ENCODE results near the gene ASIC3. TPM values are rescaled to one million over a fixed set of nuclear protein-coding genes. Genes with fewer than 3 reads are reported as not detected.
A peak's percentile ranks its signal among the peaks of the same experiment; 100 is the strongest.

ASIC3 gene
- total RNA-seq, 6 experiments from 2014 or later = 0.53 to 1.2 (median 1.2) TPM

DNA sequence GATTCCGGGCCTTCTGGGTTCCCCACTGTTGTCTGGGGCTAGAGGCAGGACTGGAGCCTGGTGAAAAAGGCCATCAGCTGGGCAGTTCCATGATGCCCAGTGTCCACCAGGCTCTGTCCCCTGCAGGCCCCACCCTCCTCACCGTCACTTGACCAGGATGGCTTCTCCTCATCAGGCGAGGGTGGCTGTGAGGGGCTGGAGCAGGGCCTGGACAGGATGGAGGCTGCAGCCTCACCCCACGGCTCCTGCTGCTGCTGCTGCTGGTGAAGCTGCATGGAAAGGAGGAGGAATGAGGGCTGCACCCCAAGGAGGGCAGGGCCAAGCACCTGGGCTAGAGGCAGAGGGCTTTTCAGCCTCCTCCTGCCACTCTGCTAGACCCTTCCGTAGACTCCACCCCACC lies 32.4 kb upstream of the ASIC3 start:
- DNase-seq (no peak), ATAC-seq (no peak)
- WGBS (ENCODE audit: insufficient coverage, low coverage, low lambda C conversion rate, missing lambda C conversion rate) = no CpG with 5 or more reads among the region's 5 CpGs
- H3K9me3 ChIP-seq = no peaks in the 10 kb centered on the region
- H3K4me1 ChIP-seq = peaks cover 0 to 20% (median 2%) of the 10 kb centered on the region in 4 donors
- intact Hi-C loops (cut with DNase I) = no loop called here
- no peaks in the 10 kb centered on the region for H3K36me3 ChIP-seq
- H3K27me3 ChIP-seq = peaks cover 0 to 12% of the 10 kb centered on the region in 2 donors
- H3K27ac ChIP-seq = no peak overlapping the region
- TF ChIP-seq POLR2A (IDR thresholded peaks at IDR 0.05) = no peak
- TF ChIP-seq, protein P1, sequence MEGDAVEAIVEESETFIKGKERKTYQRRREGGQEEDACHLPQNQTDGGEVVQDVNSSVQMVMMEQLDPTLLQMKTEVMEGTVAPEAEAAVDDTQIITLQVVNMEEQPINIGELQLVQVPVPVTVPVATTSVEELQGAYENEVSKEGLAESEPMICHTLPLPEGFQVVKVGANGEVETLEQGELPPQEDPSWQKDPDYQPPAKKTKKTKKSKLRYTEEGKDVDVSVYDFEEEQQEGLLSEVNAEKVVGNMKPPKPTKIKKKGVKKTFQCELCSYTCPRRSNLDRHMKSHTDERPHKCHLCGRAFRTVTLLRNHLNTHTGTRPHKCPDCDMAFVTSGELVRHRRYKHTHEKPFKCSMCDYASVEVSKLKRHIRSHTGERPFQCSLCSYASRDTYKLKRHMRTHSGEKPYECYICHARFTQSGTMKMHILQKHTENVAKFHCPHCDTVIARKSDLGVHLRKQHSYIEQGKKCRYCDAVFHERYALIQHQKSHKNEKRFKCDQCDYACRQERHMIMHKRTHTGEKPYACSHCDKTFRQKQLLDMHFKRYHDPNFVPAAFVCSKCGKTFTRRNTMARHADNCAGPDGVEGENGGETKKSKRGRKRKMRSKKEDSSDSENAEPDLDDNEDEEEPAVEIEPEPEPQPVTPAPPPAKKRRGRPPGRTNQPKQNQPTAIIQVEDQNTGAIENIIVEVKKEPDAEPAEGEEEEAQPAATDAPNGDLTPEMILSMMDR (IDR thresholded peaks at IDR 0.05) = no peak
- H3K4me3 ChIP-seq = no peak overlapping the region

DNA sequence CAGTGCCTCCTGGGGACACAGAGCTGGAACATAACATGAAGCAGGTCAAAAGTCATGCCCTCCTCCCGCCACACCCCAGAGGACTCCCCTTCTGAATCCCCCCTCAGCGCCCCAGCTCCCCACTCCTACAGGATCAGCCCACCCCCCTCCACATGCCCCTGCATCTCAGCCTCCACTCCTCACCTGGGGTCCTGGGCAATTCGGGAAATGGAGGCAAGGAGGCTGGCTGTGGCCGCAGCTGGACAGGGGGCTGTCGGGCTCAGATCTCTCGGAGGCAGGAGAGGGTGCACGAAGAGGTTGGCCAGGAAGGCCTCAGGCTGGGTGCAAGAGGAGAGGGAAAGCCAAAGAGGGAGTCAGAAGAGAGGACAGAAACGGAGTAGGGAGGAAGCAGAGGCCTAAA lies 31.8 kb upstream of the ASIC3 start:
- no peak for ATAC-seq
- H3K27me3 ChIP-seq = peaks cover 0 to 12% of the 10 kb centered on the region in 2 donors

DNA sequence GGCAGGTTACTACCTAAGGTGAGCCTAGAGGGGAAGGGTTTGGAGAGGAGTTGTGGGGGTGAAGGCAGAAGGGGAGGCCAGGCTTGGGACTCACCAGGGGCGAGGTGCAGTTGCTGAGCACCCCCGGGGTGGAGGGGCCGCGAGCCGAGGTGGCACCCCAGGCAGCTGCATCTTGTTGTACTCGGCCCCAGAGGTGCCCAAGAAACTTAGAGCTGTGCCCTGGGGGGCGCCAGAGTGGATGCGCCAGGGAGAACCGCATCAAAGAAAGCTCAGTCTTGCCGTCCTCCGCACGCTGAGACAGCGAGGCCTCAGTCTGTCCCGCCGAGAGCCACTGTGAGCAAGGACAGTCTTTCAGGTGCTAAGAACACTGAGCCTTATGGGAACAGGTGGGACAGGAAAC lies 31.4 kb upstream of the ASIC3 start:
- intact Hi-C loops (cut with DNase I) = no loop called here
- 87% methylated on average over 11 of the region's 15 CpGs for WGBS (ENCODE audit: insufficient coverage, low coverage, low lambda C conversion rate, missing lambda C conversion rate)

More for the DNA sequence above, 31.8 kb upstream of the ASIC3 start:
- Histone ChIP-seq H3K9me3 (no peaks in the 10 kb centered on the region), H3K36me3 (no peaks in the 10 kb centered on the region), H3K27ac (no peak overlapping the region), H3K4me3 (no peak overlapping the region), H3K4me1 (peaks cover 0 to 20% (median 2%) of the 10 kb centered on the region in 4 donors)
- intact Hi-C loops (cut with DNase I) = no loop called here
- TF ChIP-seq, protein P1 (IDR thresholded peaks at IDR 0.05) = no peak
- no peak for TF ChIP-seq POLR2A (IDR thresholded peaks at IDR 0.05)
- DNase-seq = no peak
- WGBS (ENCODE audit: insufficient coverage, low coverage, low lambda C conversion rate, missing lambda C conversion rate) = 60% methylated on average over 8 of the region's 8 CpGs

DNA sequence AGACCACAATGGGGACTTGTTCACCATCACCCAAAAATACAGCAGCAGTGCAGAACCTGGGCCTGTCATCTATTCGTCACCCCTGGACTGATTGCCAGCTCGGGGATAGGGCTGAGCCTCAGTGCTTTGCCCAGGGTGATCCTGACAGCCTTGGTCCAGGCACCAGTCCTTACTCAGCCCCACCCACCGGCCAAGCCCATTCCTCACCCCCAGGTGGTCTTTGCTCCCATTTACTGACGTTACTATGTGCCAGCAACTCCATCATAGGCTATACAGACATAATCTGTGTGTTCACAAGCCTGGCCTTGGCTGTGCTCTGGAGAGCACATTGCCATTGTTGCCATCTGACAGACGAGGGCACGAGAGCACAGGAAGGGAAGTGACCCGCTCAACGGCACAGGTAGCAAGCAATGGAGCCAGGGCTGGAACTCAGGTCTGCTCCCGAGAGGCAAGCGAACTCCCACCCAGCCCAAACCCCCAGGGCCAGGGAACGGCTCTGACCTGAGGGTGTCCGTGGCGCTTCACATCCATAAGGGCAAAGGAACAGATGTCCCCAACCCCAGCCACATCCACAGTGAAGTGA lies 30.9 kb upstream of the ASIC3 start:
- intact Hi-C loops (cut with DNase I) = no loop called here
- peak in 1 of 3 donors; percentile 46 for DNase-seq
- no peak overlapping the region for H3K27ac ChIP-seq
- no peak overlapping the region for H3K4me3 ChIP-seq
- peaks cover 0 to 20% (median 2%) of the 10 kb centered on the region in 4 donors for H3K4me1 ChIP-seq
- no peak for TF ChIP-seq POLR2A (IDR thresholded peaks at IDR 0.05)
- TF ChIP-seq, protein P1 (IDR thresholded peaks at IDR 0.05) = no peak
- peaks cover 0 to 12% of the 10 kb centered on the region in 2 donors for H3K27me3 ChIP-seq
- H3K36me3 ChIP-seq = no peaks in the 10 kb centered on the region
- no peak for ATAC-seq
- WGBS (ENCODE audit: insufficient coverage, low coverage, low lambda C conversion rate, missing lambda C conversion rate) = 7% methylated on average over 5 of the region's 13 CpGs
- no peaks in the 10 kb centered on the region for H3K9me3 ChIP-seq

More for the DNA sequence above, 31.4 kb upstream of the ASIC3 start:
- Histone ChIP-seq H3K9me3 (no peaks in the 10 kb centered on the region), H3K4me1 (peaks cover 0 to 20% (median 2%) of the 10 kb centered on the region in 4 donors), H3K36me3 (no peaks in the 10 kb centered on the region), H3K27ac (no peak overlapping the region), H3K27me3 (peaks cover 0 to 12% of the 10 kb centered on the region in 2 donors), H3K4me3 (no peak overlapping the region)
- no peak for TF ChIP-seq POLR2A (IDR thresholded peaks at IDR 0.05)
- TF ChIP-seq, protein P1 (IDR thresholded peaks at IDR 0.05) = no peak
- no peak for ATAC-seq
- no peak for DNase-seq

Measured in right lobe of liver (tissue), 6 donors.